H9 (cell line): Measurements from ENCODE around the gene CEP68. TPM values are rescaled to one million over a fixed set of nuclear protein-coding genes. Genes with fewer than 3 reads are reported as not detected.

Source experiments
- DNase-seq: peaks from one replicate; pipeline ENCODE4 v3.0.0-alpha.2; 2017
- H2AFZ ChIP-seq: one replicate; pipeline ENCODE4 v1.6.1; 2013; ENCODE audit warnings: mild to moderate bottlenecking, low read length, control low read depth, moderate library complexity
- H2AK5ac ChIP-seq: 2 replicates; pipeline ENCODE4 v1.6.1; 2013; ENCODE audit warnings: low read length, control low read depth, mixed read lengths; ENCODE audit not compliant: insufficient read length
- H2BK120ac ChIP-seq: one replicate; pipeline ENCODE4 v1.6.1; 2013; ENCODE audit warnings: low read depth, mild to moderate bottlenecking, low read length, control low read depth, inconsistent platforms; ENCODE audit not compliant: poor library complexity, severe bottlenecking
- H2BK12ac ChIP-seq: 2 replicates; pipeline ENCODE4 v1.6.1; 2013; ENCODE audit warnings: low read length, control low read depth, mixed read lengths, low read depth; ENCODE audit not compliant: insufficient read length
- H2BK15ac ChIP-seq: 2 replicates; pipeline ENCODE4 v1.6.1; 2013; ENCODE audit warnings: low read depth, low read length, control low read depth
- H2BK20ac ChIP-seq: one replicate; pipeline ENCODE4 v1.6.1; 2013; ENCODE audit warnings: low read depth, mild to moderate bottlenecking, low read length, control low read depth, inconsistent platforms; ENCODE audit not compliant: poor library complexity, severe bottlenecking
- H2BK5ac ChIP-seq: 2 replicates; pipeline ENCODE4 v1.6.1; 2013; ENCODE audit warnings: low read length, control low read depth, mixed read lengths; ENCODE audit not compliant: insufficient read length
- H3K14ac ChIP-seq: 2 replicates; pipeline ENCODE4 v1.6.1; 2013; ENCODE audit warnings: low read length, control low read depth; ENCODE audit not compliant: insufficient read depth
- H3K18ac ChIP-seq: 2 replicates; pipeline ENCODE4 v1.6.1; 2013; ENCODE audit warnings: low read depth, mild to moderate bottlenecking, mixed read lengths, low read length, control low read depth; ENCODE audit not compliant: insufficient read length
- H3K23ac ChIP-seq: 2 replicates; pipeline ENCODE4 v1.6.1; 2013; ENCODE audit warnings: low read length, control low read depth, mixed read lengths, low read depth; ENCODE audit not compliant: insufficient read length
- H3K23me2 ChIP-seq: 2 replicates; pipeline ENCODE4 v1.6.1; 2013; ENCODE audit warnings: low read depth, mild to moderate bottlenecking, mixed read lengths, low read length, control low read depth; ENCODE audit not compliant: insufficient read length, poor library complexity, severe bottlenecking
- H3K27ac ChIP-seq: 2 replicates; pipeline ENCODE4 v1.5.1; 2013; ENCODE audit warnings: low read length, control low read depth, mixed read lengths, low read depth; ENCODE audit not compliant: insufficient read length
- H3K27me3 ChIP-seq: 2 replicates; pipeline ENCODE4 v1.6.1; 2013; ENCODE audit warnings: low read length, control low read depth, inconsistent platforms; ENCODE audit not compliant: insufficient read depth
- H3K4ac ChIP-seq: 2 replicates; pipeline ENCODE4 v1.6.1; 2013; ENCODE audit warnings: low read depth, mild to moderate bottlenecking, control low read depth, inconsistent platforms, low read length, moderate library complexity
- H3K4me1 ChIP-seq: 2 replicates; pipeline ENCODE4 v1.6.1; 2013; ENCODE audit warnings: low read length, control low read depth, inconsistent platforms; ENCODE audit not compliant: insufficient read depth
- H3K4me2 ChIP-seq: 2 replicates; pipeline ENCODE4 v1.6.1; 2013; ENCODE audit warnings: low read length, control low read depth, mixed read lengths; ENCODE audit not compliant: insufficient read length, insufficient read depth
- H3K56ac ChIP-seq: 2 replicates; pipeline ENCODE4 v1.6.1; 2013; ENCODE audit warnings: low read depth, mild to moderate bottlenecking, mixed read lengths, low read length, control low read depth; ENCODE audit not compliant: insufficient read length
- H3K79me1 ChIP-seq: 2 replicates; pipeline ENCODE4 v1.6.1; 2013; ENCODE audit warnings: low read depth, mild to moderate bottlenecking, moderate library complexity, low read length, control low read depth, inconsistent platforms; ENCODE audit not compliant: insufficient read depth, poor library complexity, severe bottlenecking
- H3K79me2 ChIP-seq: 2 replicates; pipeline ENCODE4 v1.6.1; 2013; ENCODE audit warnings: low read length, control low read depth, inconsistent platforms; ENCODE audit not compliant: insufficient read depth
- H3K9ac ChIP-seq: 2 replicates; pipeline ENCODE4 v1.6.1; 2013; ENCODE audit warnings: low read length, control low read depth, mixed read lengths; ENCODE audit not compliant: insufficient read length; ENCODE audit errors: extremely low read depth
- H3K9me3 ChIP-seq: one replicate; pipeline ENCODE4 v1.6.1; 2013; ENCODE audit warnings: low read depth, low read length, inconsistent platforms; ENCODE audit not compliant: control insufficient read depth
- H3T11ph ChIP-seq: one replicate; pipeline ENCODE4 v1.6.1; 2013; ENCODE audit warnings: mild to moderate bottlenecking, low read length, control low read depth, inconsistent platforms
- H4K20me1 ChIP-seq: one replicate; pipeline ENCODE4 v1.6.1; 2013; ENCODE audit not compliant: control insufficient read depth, insufficient read length, insufficient read depth
- H4K5ac ChIP-seq: 2 replicates; pipeline ENCODE4 v1.6.1; 2013; ENCODE audit warnings: low read depth, mild to moderate bottlenecking, mixed read lengths, low read length, control low read depth; ENCODE audit not compliant: insufficient read length
- H4K8ac ChIP-seq: replicated peaks from 2 replicates; pipeline ENCODE4 v1.6.1; 2013; ENCODE audit warnings: low read length, control low read depth, mixed read lengths, low read depth; ENCODE audit not compliant: insufficient read length
- H4K91ac ChIP-seq: 2 replicates; pipeline ENCODE4 v1.6.1; 2013; ENCODE audit warnings: low read depth, mild to moderate bottlenecking, moderate library complexity, mixed read lengths, low read length, control low read depth; ENCODE audit not compliant: insufficient read length
- H3K27ac Mint-ChIP-seq, 3 experiments: 2 replicates in 2 of 3; 3 replicates in 1 of 3; pipeline ENCODE4 v1.8.0; 2020 to 2021; ENCODE audit warnings: mixed read lengths in 3 of 3, mild to moderate bottlenecking in 1 of 3, moderate library complexity in 1 of 3
- H3K27me3 Mint-ChIP-seq: 2 replicates; pipeline ENCODE4 v1.8.0; 2021; ENCODE audit warnings: low read depth, mild to moderate bottlenecking, moderate library complexity, mixed read lengths
- H3K36me3 Mint-ChIP-seq, 3 experiments: 2 replicates in 2 of 3; 3 replicates in 1 of 3; pipeline ENCODE4 v1.8.0; 2020 to 2021; ENCODE audit warnings: low read depth in 3 of 3, mixed read lengths in 3 of 3; ENCODE audit not compliant: insufficient read depth in 1 of 3
- H3K4me1 Mint-ChIP-seq, 2 experiments: 2 replicates each; pipeline ENCODE4 v1.8.0; 2020; ENCODE audit warnings: mixed read lengths in 2 of 2
- H3K4me3 Mint-ChIP-seq, 2 experiments: 2 replicates in 1 of 2; 3 replicates in 1 of 2; pipeline ENCODE4 v1.8.0; 2020 to 2021; ENCODE audit warnings: mild to moderate bottlenecking in 2 of 2, mixed read lengths in 2 of 2, moderate library complexity in 1 of 2
- H3K9me3 Mint-ChIP-seq, 2 experiments: 2 replicates in 1 of 2; 3 replicates in 1 of 2; pipeline ENCODE4 v1.8.0; 2020; ENCODE audit warnings: mild to moderate bottlenecking in 2 of 2, mixed read lengths in 2 of 2, moderate library complexity in 1 of 2
- WGBS: extraction: QIAGEN DNeasy Blood & Tissue Kit; methylation state at CpG from one replicate; pipeline ENCODE4 v1.1.7; 2013; ENCODE audit warnings: missing lambda C conversion rate, low lambda C conversion rate, mixed read lengths; ENCODE audit not compliant: insufficient read length; ENCODE audit errors: extremely low coverage; 5-methylcytosine and 5-hydroxymethylcytosine counted together
- total RNA-seq: library from RNA; stranded (reverse); gene quantifications from 2 replicates; pipeline ENCODE4 v1.2.1, GENCODE V29; 2021
- TF ChIP-seq, protein P1 (sequence below): fragments of 200-600 bp; sonication (generic); conservative IDR thresholded peaks from 3 replicates; pipeline ENCODE4 v1.8.0; 2021; ENCODE audit warnings: antibody characterized with exemption, mild to moderate bottlenecking

CEP68 gene
- total RNA-seq, 1 experiment from 2014 or later = 20.2 TPM

DNA sequence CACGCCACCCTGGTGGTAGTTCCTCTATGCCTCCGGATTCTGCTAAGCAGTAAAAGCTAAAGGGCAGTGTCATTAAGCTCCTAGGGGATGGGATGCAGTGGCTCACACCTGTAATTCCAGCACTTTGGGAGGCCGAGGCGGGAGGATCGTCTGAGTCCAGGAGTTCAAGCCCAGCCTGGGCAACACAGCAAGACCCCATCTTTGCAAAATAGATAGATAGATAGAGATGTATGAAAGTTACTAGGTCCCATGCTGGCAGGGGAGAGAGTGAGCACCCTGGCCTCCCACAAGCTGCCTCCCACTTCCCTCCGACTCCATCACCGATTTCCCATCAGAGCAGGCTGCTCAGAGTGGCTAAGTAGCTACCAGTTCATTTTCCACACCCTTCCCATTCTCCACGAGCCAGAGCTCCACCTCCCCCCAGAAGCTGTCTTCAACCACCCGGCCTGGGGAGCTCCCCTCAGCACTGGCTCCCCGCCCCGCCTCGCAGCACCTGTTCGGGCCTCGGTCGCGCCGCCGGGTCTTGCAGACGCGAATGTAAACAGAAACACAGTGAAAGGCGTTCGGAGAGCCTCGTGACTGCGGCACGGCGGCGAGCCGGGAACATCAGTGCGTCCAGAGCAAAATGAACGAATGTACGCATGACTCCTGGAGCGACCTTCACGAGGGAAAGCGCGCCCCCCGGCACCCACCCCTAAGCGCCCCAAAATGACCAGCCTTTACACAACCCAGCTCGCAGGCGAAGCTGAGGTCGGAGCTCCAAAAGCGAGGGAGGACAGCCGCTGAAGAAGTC is 598 bp upstream of the CEP68 start:
- H3K23ac ChIP-seq = no peak overlapping the region
- TF ChIP-seq, protein P1, sequence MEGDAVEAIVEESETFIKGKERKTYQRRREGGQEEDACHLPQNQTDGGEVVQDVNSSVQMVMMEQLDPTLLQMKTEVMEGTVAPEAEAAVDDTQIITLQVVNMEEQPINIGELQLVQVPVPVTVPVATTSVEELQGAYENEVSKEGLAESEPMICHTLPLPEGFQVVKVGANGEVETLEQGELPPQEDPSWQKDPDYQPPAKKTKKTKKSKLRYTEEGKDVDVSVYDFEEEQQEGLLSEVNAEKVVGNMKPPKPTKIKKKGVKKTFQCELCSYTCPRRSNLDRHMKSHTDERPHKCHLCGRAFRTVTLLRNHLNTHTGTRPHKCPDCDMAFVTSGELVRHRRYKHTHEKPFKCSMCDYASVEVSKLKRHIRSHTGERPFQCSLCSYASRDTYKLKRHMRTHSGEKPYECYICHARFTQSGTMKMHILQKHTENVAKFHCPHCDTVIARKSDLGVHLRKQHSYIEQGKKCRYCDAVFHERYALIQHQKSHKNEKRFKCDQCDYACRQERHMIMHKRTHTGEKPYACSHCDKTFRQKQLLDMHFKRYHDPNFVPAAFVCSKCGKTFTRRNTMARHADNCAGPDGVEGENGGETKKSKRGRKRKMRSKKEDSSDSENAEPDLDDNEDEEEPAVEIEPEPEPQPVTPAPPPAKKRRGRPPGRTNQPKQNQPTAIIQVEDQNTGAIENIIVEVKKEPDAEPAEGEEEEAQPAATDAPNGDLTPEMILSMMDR = no peak
- no peak overlapping the region for H4K8ac ChIP-seq
- no peak overlapping the region for H3T11ph ChIP-seq
- no peak overlapping the region for H2AFZ ChIP-seq
- Mint-ChIP-seq H3K36me3 (peaks cover 11 to 13% (median 11%) of the 10 kb centered on the region in 3 experiments), H3K27me3 (peaks cover 8% of the 10 kb centered on the region; the same call in 1 of the 2 replicates), H3K9me3 (peaks cover 0 to 4% of the 10 kb centered on the region in 2 experiments; a peak in 1 of 5 replicates), H3K4me1 (peaks cover 13 to 37% of the 10 kb centered on the region in 2 experiments), H3K4me3 (peak overlapping the region; percentile 91 to 92), H3K27ac (peak overlapping the region in 1 of 3 experiments; percentile 95; a peak in 4 of 7 replicates)
- H3K14ac ChIP-seq = peak overlapping the region; percentile 46
- peaks cover 6% of the 10 kb centered on the region for H3K23me2 ChIP-seq
- no peak overlapping the region for H2BK5ac ChIP-seq
- H3K27ac ChIP-seq = no peak overlapping the region
- no peak overlapping the region for H2BK20ac ChIP-seq
- H2BK12ac ChIP-seq = no peak overlapping the region
- DNase-seq = no peak
- H2BK120ac ChIP-seq = no peak overlapping the region
- no peak overlapping the region for H2AK5ac ChIP-seq
- H3K4me2 ChIP-seq = peak overlapping the region; percentile 74
- no peaks in the 10 kb centered on the region for H3K4me1 ChIP-seq
- WGBS = no CpG with 5 or more reads among the region's 42 CpGs
- H3K79me1 ChIP-seq = peaks cover 3% of the 10 kb centered on the region
- no peaks in the 10 kb centered on the region for H3K9me3 ChIP-seq
- peaks cover 8% of the 10 kb centered on the region for H3K79me2 ChIP-seq
- H4K5ac ChIP-seq = no peak overlapping the region
- no peak overlapping the region for H3K4ac ChIP-seq
- no peaks in the 10 kb centered on the region for H3K27me3 ChIP-seq
- H3K56ac ChIP-seq = no peak overlapping the region
- no peak overlapping the region for H2BK15ac ChIP-seq
- peak overlapping the region; percentile 28 for H3K9ac ChIP-seq
- no peak overlapping the region for H3K18ac ChIP-seq
- no peak overlapping the region for H4K91ac ChIP-seq
- H4K20me1 ChIP-seq = no peaks in the 10 kb centered on the region
